Heart left ventricle (tissue), 13 donors: ENCODE measurements around the gene MAP3K4.

ENCODE experiments used
- CTCF ChIP-seq, 12 donors: fragments of 200-600 bp; sonication (generic) in 4 of 12; IDR thresholded peaks; one replicate each; pipeline versions ENCODE4 v1.5.0 to v1.8.0; 2018 to 2022; ENCODE audit warnings: antibody characterized with exemption in 12 of 12, mild to moderate bottlenecking in 5 of 12
- POLR2A ChIP-seq, 2 donors: fragments of 450-650 bp; IDR thresholded peaks; one replicate each; pipeline ENCODE4 v1.6.1; 2017; ENCODE audit warnings: antibody characterized with exemption in 2 of 2, mild to moderate bottlenecking in 2 of 2, moderate library complexity in 2 of 2
- donor health status: ischemic (EF 13 %, LVEDD 7.1; RV severe dilation, severe dysfunction).
- donor health status: DM: no; HTN: yes; CAD: no.
- donor health status: DM: no; HTN: no; CAD: no.
- donor health status: ischemic (EF 25% LVEDD 6.9; RV normal size, moderate dysfunction).
- donor health status: ischemic (EF 25% LVEDD 5.7; RV mildly dilated, moderate dysfunction).
- donor health status: ischemic (EF 35%, LVEDD 5.7; RV mildly dilated, moderate dysfunction).
- donor health status: nonischemic (EF 11% LVEDD 7.7; RV severe dilation, severe dysfunction).
- donor health status: DM: yes; HTN: yes; CAD: no.
- donor health status: PGD.
- donor health status: ischemic (EF 29% LVEDD 5.4; RV normal size, mild dysfunction).
- donor health status: nonischemic (EF 23%, LVEDD 6.1; RV moderate dilation, normal function).

DNA sequence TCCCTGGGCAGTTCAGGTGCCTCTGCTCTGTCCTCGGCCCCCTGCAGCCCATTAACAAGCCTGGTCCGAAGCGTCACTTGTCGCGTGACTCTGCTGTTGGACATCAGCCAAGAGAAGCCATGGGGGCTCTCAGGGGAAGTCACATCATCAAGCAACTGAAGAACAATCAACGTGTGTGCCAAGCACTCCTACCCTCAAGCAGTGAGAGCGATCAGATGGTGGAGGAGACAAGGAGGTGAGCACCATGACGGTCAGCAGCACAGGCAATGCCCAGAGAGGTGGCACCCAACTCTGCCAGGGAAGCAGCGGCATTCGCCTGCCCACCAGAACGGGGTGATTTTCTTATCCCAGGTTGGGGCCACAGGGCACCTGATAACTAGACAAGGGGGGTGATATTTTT is 149.6 kb downstream of the MAP3K4 start:
- no peak for TF ChIP-seq CTCF (IDR thresholded peaks at IDR 0.05)
- TF ChIP-seq POLR2A (IDR thresholded peaks at IDR 0.05), result no peak
